Sigmoid colon (tissue), 7 donors: ENCODE data around the gene MARCHF5. TPM values are rescaled to one million over a fixed set of nuclear protein-coding genes. Genes with fewer than 3 reads are reported as not detected.
"Not testable (repeated sequence)": the region's sequence is repeated elsewhere in the genome, so short reads cannot be mapped to it uniquely, and the experiment has no call there.

Source experiments
- DNase-seq: peaks from one replicate; pipeline ENCODE4 v3.0.0-alpha.2; 2019
- H3K27ac ChIP-seq, 4 donors: fragments of 200-600 bp; sonication (generic); one replicate each; pipeline ENCODE4 v1.5.1; 2016 to 2019; ENCODE audit warnings: mild to moderate bottlenecking in 1 of 4
- H3K27me3 ChIP-seq, 3 donors: fragments of 200-600 bp; sonication (generic); one replicate each; pipeline ENCODE4 v1.5.1; 2019; ENCODE audit warnings: mild to moderate bottlenecking in 1 of 3
- H3K36me3 ChIP-seq, 4 donors: fragments of 200-600 bp; sonication (generic); one replicate each; pipeline ENCODE4 v1.5.1; 2016 to 2019
- H3K4me1 ChIP-seq, 4 donors: fragments of 200-600 bp; sonication (generic); one replicate each; pipeline ENCODE4 v1.5.1; 2017 to 2019
- H3K4me3 ChIP-seq, 4 donors: fragments of 200-600 bp; sonication (generic); one replicate each; pipeline ENCODE4 v1.5.1; 2017 to 2019; ENCODE audit warnings: mild to moderate bottlenecking in 2 of 4, moderate library complexity in 1 of 4
- H3K9me3 ChIP-seq, 4 donors: fragments of 200-600 bp in 3 of 4; sonication (generic) in 3 of 4; one replicate each; pipeline versions ENCODE4 v1.5.1 to v1.6.1; 2013 to 2019
- EP300 ChIP-seq, 4 donors: sonication (generic); formaldehyde crosslinking; IDR thresholded peaks; one replicate each; pipeline ENCODE4 v1.6.1; 2017; ENCODE audit warnings: antibody characterized with exemption in 4 of 4
- POLR2A ChIP-seq, 2 donors: fragments of 450-650 bp; IDR thresholded peaks; one replicate each; pipeline ENCODE4 v1.6.1; 2016; ENCODE audit warnings: antibody characterized with exemption in 2 of 2, mild to moderate bottlenecking in 2 of 2, moderate library complexity in 2 of 2
- POLR2AphosphoS5 ChIP-seq, 4 donors: sonication (generic); formaldehyde crosslinking; IDR thresholded peaks; one replicate each; pipeline ENCODE4 v1.6.1; 2017; ENCODE audit warnings: antibody characterized with exemption in 4 of 4
- WGBS, 2 donors: extraction: QIAGEN DNeasy Blood & Tissue Kit; methylation state at CpG; one replicate each; pipeline ENCODE4 v1.1.7; 2013; 5-methylcytosine and 5-hydroxymethylcytosine counted together
- intact Hi-C: fragments of 100-400 bp; cut with DNase I; formaldehyde crosslinking; loops from one replicate; pipeline ENCODE4 v1.15.1; 2023
- polyA plus RNA-seq, 3 donors: library from polyadenylated mRNA; stranded (reverse); fragments of 200-250 nt; gene quantifications; one replicate each; pipeline ENCODE4 v1.2.3, GENCODE V29; 2013
- total RNA-seq, 4 donors: library from RNA; depleted of rRNA; stranded (reverse); fragments of >200 nt; gene quantifications; one replicate each; pipeline ENCODE4 v1.1.0, GENCODE V29; 2016
- TF ChIP-seq, protein P1 (sequence below), 4 experiments: fragments of 450-650 bp in 3 of 4; fragments of 200-600 bp in 1 of 4; IDR thresholded peaks; one replicate each; pipeline ENCODE4 v1.5.1; 2016 to 2019; ENCODE audit warnings: antibody characterized with exemption in 4 of 4, mild to moderate bottlenecking in 3 of 4, moderate library complexity in 2 of 4
- donor health status: healthy with polysubstance abuse.
- donor health status: Bipolar disorder and iron deficiency.
- donor health status: healthy.

The MARCHF5 gene
- total and polyA plus RNA-seq, 7 donors = 9.5 to 30.5 (median 19.0) TPM

DNA sequence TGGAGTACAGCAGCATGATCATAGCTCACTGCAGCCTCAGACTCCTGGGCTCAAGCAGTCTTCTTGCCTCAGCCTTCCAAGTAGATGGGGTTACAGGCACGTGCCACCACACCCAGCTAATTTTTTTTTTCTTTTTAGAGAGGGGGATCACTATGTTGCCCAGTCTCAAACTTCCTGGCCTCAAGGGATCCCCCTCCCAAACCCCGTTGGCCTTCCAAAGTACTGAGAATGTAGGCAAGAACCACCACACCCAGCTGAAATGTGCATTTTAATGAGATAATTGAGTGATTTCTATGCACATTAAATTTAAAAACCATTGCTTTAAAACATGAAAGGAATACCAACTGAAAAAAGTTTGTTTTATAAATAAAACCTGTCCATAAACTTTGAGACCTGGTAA, 25.6 kb downstream of the MARCHF5 start:
- no peaks in the 10 kb centered on the region for H3K27me3 ChIP-seq
- 90 to 91% methylated on average over 2 of the region's 2 CpGs for WGBS, 2 donors
- intact Hi-C loops = no loop called here
- H3K27ac ChIP-seq = no peak overlapping the region
- TF ChIP-seq EP300 (IDR thresholded peaks at IDR 0.05) (no peak), POLR2AphosphoS5 (IDR thresholded peaks at IDR 0.05) (no peak), POLR2A (IDR thresholded peaks at IDR 0.05) (no peak)
- TF ChIP-seq, protein P1, sequence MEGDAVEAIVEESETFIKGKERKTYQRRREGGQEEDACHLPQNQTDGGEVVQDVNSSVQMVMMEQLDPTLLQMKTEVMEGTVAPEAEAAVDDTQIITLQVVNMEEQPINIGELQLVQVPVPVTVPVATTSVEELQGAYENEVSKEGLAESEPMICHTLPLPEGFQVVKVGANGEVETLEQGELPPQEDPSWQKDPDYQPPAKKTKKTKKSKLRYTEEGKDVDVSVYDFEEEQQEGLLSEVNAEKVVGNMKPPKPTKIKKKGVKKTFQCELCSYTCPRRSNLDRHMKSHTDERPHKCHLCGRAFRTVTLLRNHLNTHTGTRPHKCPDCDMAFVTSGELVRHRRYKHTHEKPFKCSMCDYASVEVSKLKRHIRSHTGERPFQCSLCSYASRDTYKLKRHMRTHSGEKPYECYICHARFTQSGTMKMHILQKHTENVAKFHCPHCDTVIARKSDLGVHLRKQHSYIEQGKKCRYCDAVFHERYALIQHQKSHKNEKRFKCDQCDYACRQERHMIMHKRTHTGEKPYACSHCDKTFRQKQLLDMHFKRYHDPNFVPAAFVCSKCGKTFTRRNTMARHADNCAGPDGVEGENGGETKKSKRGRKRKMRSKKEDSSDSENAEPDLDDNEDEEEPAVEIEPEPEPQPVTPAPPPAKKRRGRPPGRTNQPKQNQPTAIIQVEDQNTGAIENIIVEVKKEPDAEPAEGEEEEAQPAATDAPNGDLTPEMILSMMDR (IDR thresholded peaks at IDR 0.05) = no peak
- DNase-seq = no peak
- peaks cover 0 to 30% (median 0%) of the 10 kb centered on the region in 4 donors for H3K36me3 ChIP-seq
- no peaks in the 10 kb centered on the region for H3K4me1 ChIP-seq
- H3K4me3 ChIP-seq = no peak overlapping the region
- H3K9me3 ChIP-seq = no peaks in the 10 kb centered on the region

DNA sequence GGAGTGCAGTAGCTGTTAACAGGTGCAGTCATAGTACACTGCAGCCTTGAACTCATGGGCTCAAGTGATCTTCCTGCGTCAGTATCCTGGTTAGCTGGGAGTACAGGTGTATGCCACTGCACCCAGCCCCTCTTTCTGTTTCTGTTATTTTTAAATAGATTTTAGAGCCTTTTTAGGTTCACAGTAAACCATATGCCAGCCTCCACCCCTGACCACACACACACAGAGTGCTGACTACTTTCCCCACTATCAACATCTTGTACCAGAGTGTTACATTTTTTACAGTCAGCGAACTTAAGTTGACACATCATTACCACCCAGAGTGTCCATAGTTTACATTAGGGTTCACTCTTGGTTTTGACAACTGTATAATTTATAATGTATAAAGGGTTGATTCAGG, 32.1 kb downstream of the MARCHF5 start:
- H3K27ac ChIP-seq = no peak overlapping the region
- no peaks in the 10 kb centered on the region for H3K27me3 ChIP-seq
- H3K36me3 ChIP-seq = peaks cover 0 to 13% (median 0%) of the 10 kb centered on the region in 4 donors
- no peak for DNase-seq
- intact Hi-C loops = no loop called here
- no peaks in the 10 kb centered on the region for H3K9me3 ChIP-seq
- no peaks in the 10 kb centered on the region for H3K4me1 ChIP-seq
- TF ChIP-seq EP300 (IDR thresholded peaks at IDR 0.05) (no peak), POLR2AphosphoS5 (IDR thresholded peaks at IDR 0.05) (no peak), POLR2A (IDR thresholded peaks at IDR 0.05) (no peak)
- TF ChIP-seq, protein P1 (IDR thresholded peaks at IDR 0.05) = no peak
- H3K4me3 ChIP-seq = no peak overlapping the region
- WGBS, 2 donors = 91 to 93% methylated on average over 2 of the region's 2 CpGs

DNA sequence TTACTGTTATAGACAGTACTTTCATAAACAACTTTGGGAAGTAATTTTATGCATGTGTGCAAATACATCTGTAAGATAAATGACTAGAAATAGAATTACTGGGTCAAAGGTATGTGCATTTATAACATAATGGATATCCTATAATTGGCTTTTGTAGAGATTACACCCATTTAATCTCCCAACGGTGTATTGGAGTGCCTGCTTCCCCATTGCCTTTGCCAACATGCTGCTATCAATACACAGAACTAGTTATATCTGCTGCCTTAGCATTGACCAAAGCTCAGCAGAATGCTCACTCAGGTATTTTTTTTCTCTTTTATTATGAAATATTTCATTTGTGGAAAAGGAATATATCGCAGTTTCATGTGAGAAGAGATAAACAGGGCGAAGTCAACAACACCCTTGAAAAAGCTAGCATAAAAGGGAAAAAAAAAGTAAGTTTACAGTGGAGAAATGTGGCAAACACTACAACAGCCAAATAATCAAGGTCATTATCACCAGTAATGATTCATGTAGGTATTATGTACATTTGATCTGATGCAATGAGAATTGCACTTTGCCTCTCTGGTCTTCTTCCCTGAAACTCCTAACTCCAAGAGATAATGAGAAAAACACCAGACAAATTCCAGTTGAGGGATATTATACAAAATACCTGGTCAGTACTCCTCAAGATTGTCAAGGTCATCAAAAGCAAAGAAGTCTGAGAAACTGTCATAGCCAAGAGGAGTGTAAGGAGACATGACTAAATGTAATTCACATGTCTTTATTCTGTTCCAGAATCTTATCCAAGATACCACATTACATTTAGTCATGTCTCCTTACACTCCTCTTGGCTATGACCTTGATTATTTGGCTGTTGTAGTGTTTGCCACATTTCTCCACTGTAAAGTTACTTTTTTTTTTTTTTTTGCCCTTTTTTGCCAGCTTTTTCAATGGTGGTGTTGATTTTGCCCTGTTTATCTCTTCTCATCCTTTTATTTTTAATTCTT, 36.8 kb downstream of the MARCHF5 start:
- peaks cover 0 to 3% (median 0%) of the 10 kb centered on the region in 4 donors for H3K36me3 ChIP-seq
- 23 to 75% methylated on average over 3 of the region's 3 CpGs for WGBS, 2 donors
- TF ChIP-seq, protein P1 (IDR thresholded peaks at IDR 0.05) = no peak
- TF ChIP-seq EP300 (IDR thresholded peaks at IDR 0.05) (no peak), POLR2A (IDR thresholded peaks at IDR 0.05) (no peak)
- intact Hi-C loops = no loop called here
- H3K4me1 ChIP-seq = no peaks in the 10 kb centered on the region
- no peak overlapping the region for H3K27ac ChIP-seq
- H3K9me3 ChIP-seq = no peaks in the 10 kb centered on the region
- no peak for DNase-seq
- no peak overlapping the region for H3K4me3 ChIP-seq
- H3K27me3 ChIP-seq = no peaks in the 10 kb centered on the region

DNA sequence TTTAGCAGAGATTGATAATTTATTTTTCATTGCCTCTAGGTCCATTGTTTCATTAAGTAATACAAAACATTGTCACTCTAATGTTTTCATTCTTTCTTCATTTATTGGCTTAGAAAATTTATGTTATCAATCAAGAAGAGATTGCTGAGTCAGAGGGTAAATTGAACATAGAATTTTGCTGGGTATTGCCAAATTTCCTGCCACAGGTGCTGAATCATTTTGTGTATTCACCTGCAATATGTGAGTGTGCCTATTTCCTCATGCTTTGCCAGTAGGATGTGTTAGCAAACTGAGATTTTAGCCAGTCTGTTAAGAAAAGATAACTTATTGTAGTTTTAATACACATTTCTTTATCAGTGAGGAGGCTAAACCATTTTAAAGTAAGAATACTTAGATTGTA, 38.0 kb downstream of the MARCHF5 start:
- Histone ChIP-seq H3K27me3 (no peaks in the 10 kb centered on the region), H3K36me3 (peaks cover 0 to 3% (median 0%) of the 10 kb centered on the region in 4 donors), H3K9me3 (no peaks in the 10 kb centered on the region), H3K4me1 (peaks cover 0 to 4% (median under 1%) of the 10 kb centered on the region in 4 donors), H3K27ac (no peak overlapping the region), H3K4me3 (no peak overlapping the region)
- intact Hi-C loops = no loop called here
- TF ChIP-seq EP300 (IDR thresholded peaks at IDR 0.05) (no peak), POLR2A (IDR thresholded peaks at IDR 0.05) (no peak), POLR2AphosphoS5 (IDR thresholded peaks at IDR 0.05) (no peak)
- TF ChIP-seq, protein P1 (IDR thresholded peaks at IDR 0.05) = no peak
- no peak for DNase-seq

DNA sequence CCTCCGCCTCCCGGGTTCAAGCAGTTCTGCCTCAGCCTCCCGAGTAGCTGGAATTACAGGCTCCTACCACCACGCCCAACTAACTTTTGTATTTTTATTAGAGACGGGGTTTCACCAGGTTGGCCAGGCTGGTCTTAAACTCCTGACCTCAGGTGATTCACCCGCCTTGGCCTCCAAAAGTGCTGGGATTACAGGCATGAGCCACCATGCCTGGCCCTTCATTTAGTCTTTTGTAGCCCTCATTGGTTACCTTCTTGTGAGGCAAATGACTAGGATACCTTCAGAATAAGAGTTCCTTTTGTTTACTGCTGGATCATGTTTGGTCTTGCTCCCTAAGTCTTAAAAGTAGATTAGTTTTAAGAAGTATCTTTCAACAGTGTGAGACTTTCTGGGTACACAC, 39.0 kb downstream of the MARCHF5 start:
- 77 to 90% methylated on average over 6 of the region's 6 CpGs for WGBS, 2 donors
- H3K36me3 ChIP-seq, H3K9me3 ChIP-seq, H3K4me3 ChIP-seq, H3K27me3 ChIP-seq, H3K4me1 ChIP-seq, H3K27ac ChIP-seq, intact Hi-C loops, DNase-seq: not testable (repeated sequence)
